ENCODE results near the gene PPP6R1.

DNA sequence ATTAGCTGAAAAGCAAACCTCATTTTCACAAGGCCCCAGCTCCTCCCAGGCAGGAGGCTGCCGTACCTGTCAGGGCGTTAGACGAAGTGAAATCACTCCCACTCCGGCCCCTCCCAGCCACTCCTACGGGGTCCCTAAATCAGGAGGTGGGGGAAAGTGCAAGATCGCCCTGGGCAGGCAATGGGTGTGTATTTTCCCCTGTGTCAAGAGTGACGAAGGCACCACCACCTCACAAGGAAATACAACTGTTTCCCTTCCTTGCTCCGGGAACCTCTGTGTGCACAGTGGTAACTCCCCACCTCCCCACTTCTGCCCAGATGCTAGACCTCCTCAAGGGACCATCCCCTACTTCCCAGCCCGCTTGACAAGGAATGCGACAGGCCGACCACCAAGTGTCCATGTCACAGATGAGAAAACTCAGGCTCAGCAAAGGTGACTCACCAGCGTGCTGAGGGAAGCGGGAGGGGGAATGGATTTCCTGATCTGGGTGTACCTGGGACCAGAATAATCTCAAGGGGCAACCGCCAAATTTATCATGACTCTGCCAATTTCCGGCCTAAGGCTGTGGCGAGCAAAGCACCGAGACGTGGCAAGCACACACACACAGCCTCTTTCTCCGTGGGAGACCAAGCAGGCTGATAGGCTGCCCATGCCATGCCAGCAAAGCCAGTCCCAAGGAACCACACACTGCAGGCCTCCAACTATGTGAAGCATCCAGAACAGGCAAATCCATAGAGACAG, 7.3 kb downstream of the PPP6R1 start:
- no peak for TF ChIP-seq POLR2A (IDR thresholded peaks at IDR 0.05)
- TF ChIP-seq, protein P1, sequence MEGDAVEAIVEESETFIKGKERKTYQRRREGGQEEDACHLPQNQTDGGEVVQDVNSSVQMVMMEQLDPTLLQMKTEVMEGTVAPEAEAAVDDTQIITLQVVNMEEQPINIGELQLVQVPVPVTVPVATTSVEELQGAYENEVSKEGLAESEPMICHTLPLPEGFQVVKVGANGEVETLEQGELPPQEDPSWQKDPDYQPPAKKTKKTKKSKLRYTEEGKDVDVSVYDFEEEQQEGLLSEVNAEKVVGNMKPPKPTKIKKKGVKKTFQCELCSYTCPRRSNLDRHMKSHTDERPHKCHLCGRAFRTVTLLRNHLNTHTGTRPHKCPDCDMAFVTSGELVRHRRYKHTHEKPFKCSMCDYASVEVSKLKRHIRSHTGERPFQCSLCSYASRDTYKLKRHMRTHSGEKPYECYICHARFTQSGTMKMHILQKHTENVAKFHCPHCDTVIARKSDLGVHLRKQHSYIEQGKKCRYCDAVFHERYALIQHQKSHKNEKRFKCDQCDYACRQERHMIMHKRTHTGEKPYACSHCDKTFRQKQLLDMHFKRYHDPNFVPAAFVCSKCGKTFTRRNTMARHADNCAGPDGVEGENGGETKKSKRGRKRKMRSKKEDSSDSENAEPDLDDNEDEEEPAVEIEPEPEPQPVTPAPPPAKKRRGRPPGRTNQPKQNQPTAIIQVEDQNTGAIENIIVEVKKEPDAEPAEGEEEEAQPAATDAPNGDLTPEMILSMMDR (IDR thresholded peaks at IDR 0.05), result no peak
